ENCODE data around the gene MAP3K5.

Gene MAP3K5

GRCh38 chr6:136747507-136747906, 44.8 kb downstream of the MAP3K5 start:
- Histone ChIP-seq H3K79me1 (replicated peaks; ENCODE audit: low read length, poor library complexity, severe bottlenecking) (peaks cover 11% of the 10 kb centered on the region), H3K23ac (ENCODE audit: low read length in 2 of 2) (no peak overlapping the region), H2AFZ (ENCODE audit: low read depth, low read length) (no peak overlapping the region), H3K4me3 (ENCODE audit: insufficient read depth in 1 of 2, low read depth in 1 of 2, low read length in 2 of 2) (no peak overlapping the region), H4K8ac (ENCODE audit: low read length) (no peak overlapping the region), H2BK5ac (ENCODE audit: low read depth, low read length, poor library complexity, severe bottlenecking) (no peak overlapping the region), H4K91ac (ENCODE audit: low read length) (no peak overlapping the region), H3K4me1 (ENCODE audit: control insufficient read depth, insufficient read depth, low read depth, low read length) (no peaks in the 10 kb centered on the region), H2AK5ac (ENCODE audit: low read length, severe bottlenecking) (no peak overlapping the region), H3K14ac (ENCODE audit: low read length in 2 of 2) (no peak overlapping the region), H3K4me2 (ENCODE audit: low read length, poor library complexity, severe bottlenecking) (no peak overlapping the region), H2BK12ac (ENCODE audit: low read length in 2 of 2) (no peak overlapping the region), H3K9me3 (ENCODE audit: control insufficient read depth, low read length) (peaks cover 5% of the 10 kb centered on the region), H3K36me3 (ENCODE audit: control insufficient read depth in 1 of 2, insufficient read depth in 2 of 2, low read depth in 1 of 2, low read length in 2 of 2) (no peaks in the 10 kb centered on the region), H3K9ac (ENCODE audit: low read length) (no peak overlapping the region), H2BK15ac (ENCODE audit: low read depth, poor library complexity, severe bottlenecking) (no peak overlapping the region), H3K27me3 (ENCODE audit: control insufficient read depth in 1 of 2, insufficient read depth in 1 of 2, low read length in 2 of 2) (no peaks in the 10 kb centered on the region), H3K27ac (ENCODE audit: low read length, poor library complexity, severe bottlenecking) (no peak overlapping the region), H2BK120ac (ENCODE audit: low read depth, low read length) (no peak overlapping the region), H3K18ac (ENCODE audit: low read depth in 1 of 2, low read length in 2 of 2) (no peak overlapping the region), H3K4ac (ENCODE audit: low read depth in 1 of 2, low read length in 2 of 2) (no peak overlapping the region)
- 100% methylated on average over 1 of the region's 1 CpG for WGBS
- no peak for DNase-seq

GRCh38 chr6:136745300-136745699, 47.0 kb downstream of the MAP3K5 start:
- Histone ChIP-seq H3K4ac (ENCODE audit: low read depth in 1 of 2, low read length in 2 of 2) (no peak overlapping the region), H3K36me3 (ENCODE audit: control insufficient read depth in 1 of 2, insufficient read depth in 2 of 2, low read depth in 1 of 2, low read length in 2 of 2) (no peaks in the 10 kb centered on the region), H2BK15ac (ENCODE audit: low read depth, poor library complexity, severe bottlenecking) (no peak overlapping the region), H4K8ac (ENCODE audit: low read length) (no peak overlapping the region), H3K27ac (ENCODE audit: low read length, poor library complexity, severe bottlenecking) (no peak overlapping the region), H2BK120ac (ENCODE audit: low read depth, low read length) (no peak overlapping the region), H3K4me1 (ENCODE audit: control insufficient read depth, insufficient read depth, low read depth, low read length) (no peaks in the 10 kb centered on the region), H3K14ac (ENCODE audit: low read length in 2 of 2) (no peak overlapping the region), H2AK5ac (ENCODE audit: low read length, severe bottlenecking) (no peak overlapping the region), H3K23ac (ENCODE audit: low read length in 2 of 2) (peak overlapping the region in 1 of 2 experiments; percentile 14), H3K4me3 (ENCODE audit: insufficient read depth in 1 of 2, low read depth in 1 of 2, low read length in 2 of 2) (no peak overlapping the region), H2AFZ (ENCODE audit: low read depth, low read length) (no peak overlapping the region), H3K18ac (ENCODE audit: low read depth in 1 of 2, low read length in 2 of 2) (no peak overlapping the region), H4K91ac (ENCODE audit: low read length) (no peak overlapping the region), H3K27me3 (ENCODE audit: control insufficient read depth in 1 of 2, insufficient read depth in 1 of 2, low read length in 2 of 2) (no peaks in the 10 kb centered on the region), H3K9ac (ENCODE audit: low read length) (no peak overlapping the region), H3K4me2 (ENCODE audit: low read length, poor library complexity, severe bottlenecking) (no peak overlapping the region), H3K79me1 (replicated peaks; ENCODE audit: low read length, poor library complexity, severe bottlenecking) (peaks cover 10% of the 10 kb centered on the region), H2BK12ac (ENCODE audit: low read length in 2 of 2) (no peak overlapping the region), H3K9me3 (ENCODE audit: control insufficient read depth, low read length) (peaks cover 5% of the 10 kb centered on the region), H2BK5ac (ENCODE audit: low read depth, low read length, poor library complexity, severe bottlenecking) (no peak overlapping the region)
- DNase-seq: no peak
- WGBS: 74% methylated on average over 6 of the region's 6 CpGs

- H3K14ac ChIP-seq (ENCODE audit: low read length in 2 of 2): no peak overlapping the region
- no peak overlapping the region for H3K27ac ChIP-seq (ENCODE audit: low read length, poor library complexity, severe bottlenecking)
- H2BK12ac ChIP-seq (ENCODE audit: low read length in 2 of 2): no peak overlapping the region
- H3K4me1 ChIP-seq (ENCODE audit: control insufficient read depth, insufficient read depth, low read depth, low read length): no peaks in the 10 kb centered on the region
- no peak overlapping the region for H3K9ac ChIP-seq (ENCODE audit: low read length)
- no peak overlapping the region for H2AFZ ChIP-seq (ENCODE audit: low read depth, low read length)
- H3K4me2 ChIP-seq (ENCODE audit: low read length, poor library complexity, severe bottlenecking): no peak overlapping the region
- H3K23ac ChIP-seq (ENCODE audit: low read length in 2 of 2): no peak overlapping the region
- H3K9me3 ChIP-seq (ENCODE audit: control insufficient read depth, low read length): peaks cover 5% of the 10 kb centered on the region
- no peak overlapping the region for H3K18ac ChIP-seq (ENCODE audit: low read depth in 1 of 2, low read length in 2 of 2)
- H2BK5ac ChIP-seq (ENCODE audit: low read depth, low read length, poor library complexity, severe bottlenecking): no peak overlapping the region
- no peak for DNase-seq
- H3K27me3 ChIP-seq (ENCODE audit: control insufficient read depth in 1 of 2, insufficient read depth in 1 of 2, low read length in 2 of 2): no peaks in the 10 kb centered on the region
- H3K79me1 ChIP-seq (replicated peaks; ENCODE audit: low read length, poor library complexity, severe bottlenecking): peaks cover 12% of the 10 kb centered on the region
- 100% methylated on average over 2 of the region's 5 CpGs for WGBS
- no peak overlapping the region for H4K91ac ChIP-seq (ENCODE audit: low read length)
- H2BK15ac ChIP-seq (ENCODE audit: low read depth, poor library complexity, severe bottlenecking): no peak overlapping the region
- H3K4ac ChIP-seq (ENCODE audit: low read depth in 1 of 2, low read length in 2 of 2): no peak overlapping the region
- H3K36me3 ChIP-seq (ENCODE audit: control insufficient read depth in 1 of 2, insufficient read depth in 2 of 2, low read depth in 1 of 2, low read length in 2 of 2): no peaks in the 10 kb centered on the region
- no peak overlapping the region for H2BK120ac ChIP-seq (ENCODE audit: low read depth, low read length)
- no peak overlapping the region for H4K8ac ChIP-seq (ENCODE audit: low read length)
- H3K4me3 ChIP-seq (ENCODE audit: insufficient read depth in 1 of 2, low read depth in 1 of 2, low read length in 2 of 2): no peak overlapping the region
- no peak overlapping the region for H2AK5ac ChIP-seq (ENCODE audit: low read length, severe bottlenecking)
These were observed 47.4 kb downstream of the MAP3K5 start for GRCh38 chr6:136744889-136745288.

- H4K91ac ChIP-seq (ENCODE audit: low read length): no peak overlapping the region
- no peaks in the 10 kb centered on the region for H3K36me3 ChIP-seq (ENCODE audit: control insufficient read depth in 1 of 2, insufficient read depth in 2 of 2, low read depth in 1 of 2, low read length in 2 of 2)
- DNase-seq: no peak
- peaks cover 25% of the 10 kb centered on the region for H3K79me1 ChIP-seq (replicated peaks; ENCODE audit: low read length, poor library complexity, severe bottlenecking)
- H2BK5ac ChIP-seq (ENCODE audit: low read depth, low read length, poor library complexity, severe bottlenecking): no peak overlapping the region
- no peaks in the 10 kb centered on the region for H3K4me1 ChIP-seq (ENCODE audit: control insufficient read depth, insufficient read depth, low read depth, low read length)
- H3K23ac ChIP-seq (ENCODE audit: low read length in 2 of 2): no peak overlapping the region
- H3K9me3 ChIP-seq (ENCODE audit: control insufficient read depth, low read length): peaks cover 5% of the 10 kb centered on the region
- no peak overlapping the region for H2AK5ac ChIP-seq (ENCODE audit: low read length, severe bottlenecking)
- WGBS: 100% methylated on average over 2 of the region's 2 CpGs
- no peak overlapping the region for H2BK12ac ChIP-seq (ENCODE audit: low read length in 2 of 2)
- H3K27me3 ChIP-seq (ENCODE audit: control insufficient read depth in 1 of 2, insufficient read depth in 1 of 2, low read length in 2 of 2): no peaks in the 10 kb centered on the region
- no peak overlapping the region for H2AFZ ChIP-seq (ENCODE audit: low read depth, low read length)
- no peak overlapping the region for H4K8ac ChIP-seq (ENCODE audit: low read length)
- H3K4me3 ChIP-seq (ENCODE audit: insufficient read depth in 1 of 2, low read depth in 1 of 2, low read length in 2 of 2): no peak overlapping the region
- no peak overlapping the region for H3K14ac ChIP-seq (ENCODE audit: low read length in 2 of 2)
- H3K4me2 ChIP-seq (ENCODE audit: low read length, poor library complexity, severe bottlenecking): no peak overlapping the region
- H3K4ac ChIP-seq (ENCODE audit: low read depth in 1 of 2, low read length in 2 of 2): no peak overlapping the region
- H3K9ac ChIP-seq (ENCODE audit: low read length): no peak overlapping the region
- no peak overlapping the region for H2BK15ac ChIP-seq (ENCODE audit: low read depth, poor library complexity, severe bottlenecking)
- H2BK120ac ChIP-seq (ENCODE audit: low read depth, low read length): no peak overlapping the region
- H3K27ac ChIP-seq (ENCODE audit: low read length, poor library complexity, severe bottlenecking): no peak overlapping the region
- no peak overlapping the region for H3K18ac ChIP-seq (ENCODE audit: low read depth in 1 of 2, low read length in 2 of 2)
These were observed 50.2 kb downstream of the MAP3K5 start for GRCh38 chr6:136742125-136742524.
